HG03354 (cell line): ENCODE measurements around the gene LIX1L.
A peak's percentile ranks its signal among the peaks of the same experiment; 100 is the strongest.
"Not testable (repeated sequence)": the region's sequence is repeated elsewhere in the genome, so short reads cannot be mapped to it uniquely, and the experiment has no call there.

Experiments used
- ATAC-seq: cut with Tn5 transposase; IDR thresholded peaks from one replicate; pipeline ENCODE4 v1.9.1; 2021; ENCODE audit warnings: mild to moderate bottlenecking; ENCODE audit not compliant: unreplicated experiment, poor library complexity, severe bottlenecking

Gene LIX1L

GRCh38 chr1:145944532-145944931 is 13.3 kb downstream of the LIX1L start:
- ATAC-seq = no peak

GRCh38 chr1:145942871-145943270 is 14.9 kb downstream of the LIX1L start:
- no peak for ATAC-seq

GRCh38 chr1:145942405-145942804 is 15.4 kb downstream of the LIX1L start:
- ATAC-seq = no peak

GRCh38 chr1:145937436-145937835 is 20.4 kb downstream of the LIX1L start:
- ATAC-seq = no peak

GRCh38 chr1:145936247-145936646 is 21.6 kb downstream of the LIX1L start:
- ATAC-seq = no peak

GRCh38 chr1:145935708-145936107 is 22.1 kb downstream of the LIX1L start:
- no peak for ATAC-seq

- not testable (repeated sequence) for ATAC-seq
These were observed 25.3 kb downstream of the LIX1L start for GRCh38 chr1:145932522-145933009.

GRCh38 chr1:145927916-145928643 is 29.7 kb downstream of the LIX1L start:
- ATAC-seq = no peak

- ATAC-seq = peak; percentile 98
These were observed 30.5 kb downstream of the LIX1L start, which contains the start of gene RBM8A for GRCh38 chr1:145927063-145927886. TSS of gene RBM8A (minus strand) at chr1:145927484. CDS start at chr1:145927426, 58 bp downstream.

GRCh38 chr1:145926686-145927062 is 31.1 kb downstream of the LIX1L start:
- ATAC-seq = peak; percentile 7

GRCh38 chr1:145922266-145922665 is 35.6 kb downstream of the LIX1L start:
- ATAC-seq = no peak

- not testable (repeated sequence) for ATAC-seq
These were observed 37.5 kb downstream of the LIX1L start for GRCh38 chr1:145920297-145920696.

- peak; percentile 88 for ATAC-seq
These were observed 38.6 kb downstream of the LIX1L start for GRCh38 chr1:145918992-145919939.

GRCh38 chr1:145918144-145918991 is 39.4 kb downstream of the LIX1L start, which contains the start of gene PEX11B:
TSS of gene PEX11B (minus strand) at chr1:145918717. CDS start at chr1:145918688, 29 bp downstream.
- peak; percentile 77 for ATAC-seq

- ATAC-seq = no peak
These were observed 40.2 kb downstream of the LIX1L start for GRCh38 chr1:145917595-145917994.

- ATAC-seq = no peak
These were observed 41.1 kb downstream of the LIX1L start for GRCh38 chr1:145916745-145917144.

- no peak for ATAC-seq
These were observed 45.6 kb downstream of the LIX1L start for GRCh38 chr1:145912128-145912641.

- ATAC-seq = no peak
These were observed 49.2 kb downstream of the LIX1L start for GRCh38 chr1:145908653-145909052.
